AG04449 (cell line): ENCODE measurements around the gene LAMB3.

Experiments used
- CTCF ChIA-PET: fragments of 350-600 bp; formaldehyde crosslinking; extraction: SDS; loops from one replicate; lab custom pipeline; 2021; ENCODE audit warnings: antibody characterized with exemption; lab: Yijun Ruan, JAX
- POLR2A ChIA-PET: fragments of 400-600, 350-600 bp; formaldehyde crosslinking; extraction: SDS; loops from one replicate; lab custom pipeline; 2020; ENCODE audit warnings: antibody characterized with exemption, inconsistent platforms; lab: Yijun Ruan, JAX
- DNase-seq: peaks from one replicate; pipeline ENCODE4 v3.0.0-alpha.2; 2010; ENCODE audit warnings: low read depth, low spot score
- H3K4me3 ChIP-seq: 2 replicates; pipeline ENCODE4 v1.5.1; 2011; ENCODE audit warnings: low read depth, mild to moderate bottlenecking, control low read depth, low read length
- CTCF ChIP-seq: IDR thresholded peaks from one replicate; pipeline ENCODE4 v1.5.1; 2011; ENCODE audit warnings: mild to moderate bottlenecking, moderate library complexity, low read length, control low read depth, inconsistent platforms; ENCODE audit not compliant: insufficient read depth; ENCODE audit errors: missing control alignments

The LAMB3 gene

GRCh38 chr1:209595599-209596285 lies 56.5 kb downstream of the LAMB3 start:
- no peak for DNase-seq
- POLR2A ChIA-PET, result interaction anchor here (0.7 kb wide), 1 partner anchor 13 kb away, joined by 3 read pairs; the partner anchor contains the start of gene CAMK1G
- CTCF ChIA-PET, result interaction anchor here (1.1 to 3.6 kb wide), 4 partner anchors 10 to 24 kb away, joined by 3 to 17 read pairs (median 4); no protein-coding TSS in a partner anchor
- no peak for TF ChIP-seq CTCF
- no peak overlapping the region for H3K4me3 ChIP-seq

DNA sequence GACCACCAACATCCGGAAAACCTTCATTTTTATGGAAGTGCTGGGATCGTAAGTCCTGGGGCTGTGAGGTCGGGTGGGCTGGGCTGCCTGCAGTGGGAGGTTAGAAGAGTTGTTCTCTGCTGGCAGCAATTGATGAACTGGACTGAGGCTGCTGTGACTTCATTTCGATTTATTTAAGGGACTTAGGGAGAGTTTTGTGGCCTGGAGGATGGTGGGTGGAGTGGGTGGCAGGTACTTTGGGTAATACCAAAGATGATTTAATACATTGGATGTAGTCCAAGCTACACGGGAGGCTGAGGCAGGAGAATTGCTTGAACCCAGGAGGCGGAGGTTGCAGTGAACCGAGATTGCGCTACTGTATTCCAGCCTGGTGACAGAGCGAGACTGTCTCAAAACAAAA lies 57.2 kb downstream of the LAMB3 start:
- CTCF ChIA-PET, result interaction anchor here (1.1 to 1.8 kb wide), 4 partner anchors 9 to 24 kb away, joined by 3 to 9 read pairs (median 4); no protein-coding TSS in a partner anchor
- no peak overlapping the region for H3K4me3 ChIP-seq
- POLR2A ChIA-PET, result interaction anchor here (0.7 kb wide), 1 partner anchor 12 kb away, joined by 3 read pairs; the partner anchor contains the start of gene CAMK1G
- no peak for DNase-seq
- no peak for TF ChIP-seq CTCF

- no peak for TF ChIP-seq CTCF
- DNase-seq, result no peak
- H3K4me3 ChIP-seq, result no peak overlapping the region
- ChIA-PET CTCF (interaction anchor here (0.8 to 3.9 kb wide), 5 partner anchors 11 to 52 kb away, joined by 3 to 13 read pairs (median 5); partner anchors contain the start of gene CAMK1G), POLR2A (no interaction called here)
Observed at GRCh38 chr1:209594440-209594839, 57.8 kb downstream of the LAMB3 start.

- ChIA-PET POLR2A (no interaction called here), CTCF (interaction anchor here (0.8 to 3.9 kb wide), 3 partner anchors 11 to 52 kb away, joined by 3 to 13 read pairs (median 9); partner anchors contain the start of gene CAMK1G)
- H3K4me3 ChIP-seq, result no peak overlapping the region
- DNase-seq, result no peak
- no peak for TF ChIP-seq CTCF
Observed at GRCh38 chr1:209593747-209594146, 58.5 kb downstream of the LAMB3 start.

GRCh38 chr1:209590405-209590804 lies 61.8 kb downstream of the LAMB3 start:
- no peak for DNase-seq
- H3K4me3 ChIP-seq, result no peak overlapping the region
- peak; percentile 23 for TF ChIP-seq CTCF
- POLR2A ChIA-PET, result no interaction called here
- CTCF ChIA-PET, result interaction anchor here (0.9 to 18.3 kb wide), 19 partner anchors 7 to 233 kb away, joined by 3 to 318 read pairs (median 6); partner anchors contain the start of gene CAMK1G

- DNase-seq, result no peak
- CTCF ChIA-PET, result interaction anchor here (0.9 to 18.3 kb wide), 15 partner anchors 10 to 233 kb away, joined by 3 to 318 read pairs (median 6); no protein-coding TSS in a partner anchor
- H3K4me3 ChIP-seq, result no peak overlapping the region
- POLR2A ChIA-PET, result no interaction called here
- no peak for TF ChIP-seq CTCF
Observed at GRCh38 chr1:209589863-209590262, 62.4 kb downstream of the LAMB3 start.
